Parathyroid adenoma (tissue), 2 donors: ENCODE data around the gene SPTSSA.

Source experiments
- H2AFZ ChIP-seq: fragments of 300-600 bp; sonication (generic); one replicate; pipeline ENCODE4 v1.7.0; 2017; ENCODE audit warnings: antibody characterized with exemption, mild to moderate bottlenecking
- H3K27ac ChIP-seq: fragments of 300-600 bp; sonication (generic); one replicate; pipeline ENCODE4 v1.7.0; 2017
- H3K27me3 ChIP-seq: fragments of 300-600 bp; sonication (generic); one replicate; pipeline ENCODE4 v1.7.0; 2017; ENCODE audit warnings: low read length; ENCODE audit not compliant: control insufficient read depth, insufficient read depth
- H3K36me3 ChIP-seq: fragments of 300-600 bp; sonication (generic); one replicate; pipeline ENCODE4 v1.7.0; 2017; ENCODE audit warnings: low read length; ENCODE audit not compliant: control insufficient read depth, insufficient read depth
- H3K4me1 ChIP-seq: fragments of 300-600 bp; sonication (generic); one replicate; pipeline ENCODE4 v1.7.0; 2017; ENCODE audit warnings: control low read depth
- H3K4me2 ChIP-seq: fragments of 300-600 bp; sonication (generic); one replicate; pipeline ENCODE4 v1.7.0; 2017; ENCODE audit warnings: low read length
- H3K4me3 ChIP-seq: fragments of 300-600 bp; sonication (generic); one replicate; pipeline ENCODE4 v1.7.0; 2017; ENCODE audit warnings: low read depth, low read length
- H3K79me2 ChIP-seq: fragments of 300-600 bp; sonication (generic); one replicate; pipeline ENCODE4 v1.7.0; 2017; ENCODE audit warnings: control low read depth
- H3K9ac ChIP-seq: fragments of 300-600 bp; sonication (generic); one replicate; pipeline ENCODE4 v1.7.0; 2017; ENCODE audit warnings: mild to moderate bottlenecking
- H3K9me3 ChIP-seq: fragments of 300-600 bp; sonication (generic); one replicate; pipeline ENCODE4 v1.7.0; 2017; ENCODE audit warnings: low read length; ENCODE audit not compliant: control insufficient read depth
- CTCF ChIP-seq: fragments of 300-600 bp; sonication (generic); IDR thresholded peaks from one replicate; pipeline ENCODE4 v1.7.0; 2017; ENCODE audit warnings: antibody characterized with exemption, mild to moderate bottlenecking
- donor health status: primary hyperparathyroidism.

The SPTSSA gene

GRCh38 chr14:34502545-34503225 is 40.6 kb upstream of the SPTSSA start:
- Histone ChIP-seq H2AFZ (no peak overlapping the region), H3K9me3 (no peaks in the 10 kb centered on the region), H3K9ac (no peak overlapping the region), H3K79me2 (no peaks in the 10 kb centered on the region), H3K4me1 (no peaks in the 10 kb centered on the region), H3K4me3 (no peak overlapping the region), H3K27ac (no peak overlapping the region), H3K27me3 (no peaks in the 10 kb centered on the region), H3K4me2 (no peak overlapping the region), H3K36me3 (no peaks in the 10 kb centered on the region)
- TF ChIP-seq CTCF = no peak

- H3K27ac ChIP-seq = no peak overlapping the region
- peaks cover 6% of the 10 kb centered on the region for H3K4me1 ChIP-seq
- no peaks in the 10 kb centered on the region for H3K27me3 ChIP-seq
- H3K9ac ChIP-seq = no peak overlapping the region
- no peak overlapping the region for H3K4me2 ChIP-seq
- H3K36me3 ChIP-seq = no peaks in the 10 kb centered on the region
- no peak overlapping the region for H3K4me3 ChIP-seq
- no peak overlapping the region for H2AFZ ChIP-seq
- TF ChIP-seq CTCF = no peak
- no peaks in the 10 kb centered on the region for H3K9me3 ChIP-seq
- H3K79me2 ChIP-seq = no peaks in the 10 kb centered on the region
Measured at GRCh38 chr14:34502001-34502400, 40.0 kb upstream of the SPTSSA start.

GRCh38 chr14:34501004-34501580 is 39.1 kb upstream of the SPTSSA start:
- H3K4me1 ChIP-seq = peaks cover 7% of the 10 kb centered on the region
- H3K4me2 ChIP-seq = no peak overlapping the region
- no peak for TF ChIP-seq CTCF
- H3K27ac ChIP-seq = no peak overlapping the region
- no peaks in the 10 kb centered on the region for H3K9me3 ChIP-seq
- no peak overlapping the region for H3K4me3 ChIP-seq
- H2AFZ ChIP-seq = no peak overlapping the region
- no peaks in the 10 kb centered on the region for H3K27me3 ChIP-seq
- H3K9ac ChIP-seq = no peak overlapping the region
- no peaks in the 10 kb centered on the region for H3K79me2 ChIP-seq
- H3K36me3 ChIP-seq = no peaks in the 10 kb centered on the region

GRCh38 chr14:34498684-34499412 is 36.8 kb upstream of the SPTSSA start:
- Histone ChIP-seq H3K27ac (no peak overlapping the region), H3K4me2 (no peak overlapping the region), H3K27me3 (no peaks in the 10 kb centered on the region), H3K9ac (no peak overlapping the region), H3K79me2 (no peaks in the 10 kb centered on the region), H3K9me3 (no peaks in the 10 kb centered on the region), H3K36me3 (no peaks in the 10 kb centered on the region), H2AFZ (no peak overlapping the region), H3K4me3 (no peak overlapping the region), H3K4me1 (peaks cover 7% of the 10 kb centered on the region)
- TF ChIP-seq CTCF = peak; percentile 42
